Stimulated activated CD4-positive, alpha-beta T cell treated with anti-CD3 and anti-CD28 coated beads, Interleukin-2, amount 100 ng/mL, for 48 hours (primary cell): Measurements from ENCODE around the gene ZNF141.
"Not testable (repeated sequence)": the region's sequence is repeated elsewhere in the genome, so short reads cannot be mapped to it uniquely, and the experiment has no call there.

Experiments
- DNase-seq, 2 donors: peaks; one replicate each; pipeline ENCODE4 v3.0.0-alpha.2; 2020

Gene ZNF141

GRCh38 chr4:385934-386707 lies 48.5 kb downstream of the ZNF141 start:
- DNase-seq = no peak

GRCh38 chr4:386708-387105 lies 49.1 kb downstream of the ZNF141 start:
- no peak for DNase-seq

DNA sequence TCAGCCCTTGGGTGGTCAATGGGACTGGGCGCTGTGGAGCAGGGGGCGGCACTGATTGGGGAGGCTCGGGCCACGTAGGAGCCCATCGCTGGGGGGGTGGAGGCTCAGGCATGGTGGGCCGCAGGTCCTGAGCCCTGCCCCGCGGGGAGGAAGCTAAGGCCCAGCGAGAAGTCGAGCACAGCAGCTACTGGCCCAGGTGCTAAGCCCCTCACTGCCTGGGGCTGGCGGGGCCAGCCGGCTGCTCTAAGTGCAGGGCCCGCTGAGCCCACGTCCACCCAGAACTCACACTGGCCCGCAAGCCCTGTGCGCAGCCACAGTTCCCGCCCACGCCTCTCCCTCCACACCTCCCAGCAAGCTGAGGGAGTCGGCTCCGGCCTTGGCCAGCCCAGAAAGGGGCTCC lies 66.4 kb downstream of the ZNF141 start:
- no peak for DNase-seq

DNA sequence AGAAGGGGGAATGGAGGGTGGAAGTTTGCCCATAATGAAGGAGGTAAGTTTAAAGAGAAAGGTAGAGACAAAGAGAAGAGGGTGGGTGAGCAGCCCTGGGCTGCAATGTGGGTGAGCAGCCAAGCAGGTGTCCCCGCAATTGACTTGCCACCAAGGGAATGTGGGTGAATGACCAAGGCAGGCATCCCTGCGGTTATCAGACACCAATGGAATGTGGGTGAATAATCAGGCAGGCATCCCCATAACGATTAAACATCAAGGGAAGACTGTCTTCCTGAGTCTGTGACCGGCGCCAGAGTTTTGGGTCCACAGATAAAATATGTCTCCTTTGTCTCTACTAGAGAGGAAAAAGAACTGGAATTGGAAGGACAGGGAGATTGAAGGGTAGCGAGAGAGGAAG lies 70.7 kb downstream of the ZNF141 start:
- DNase-seq = not testable (repeated sequence)

GRCh38 chr4:422587-422986 lies 85.0 kb downstream of the ZNF141 start:
- no peak for DNase-seq
